Subcutaneous adipose tissue (tissue), 4 donors: Measurements from ENCODE around the gene RFX2. TPM values are rescaled to one million over a fixed set of nuclear protein-coding genes. Genes with fewer than 3 reads are reported as not detected.

ENCODE experiments used
- total RNA-seq, 4 donors: library from RNA; depleted of rRNA; stranded (reverse); fragments of >200 nt; gene quantifications; one replicate each; pipeline ENCODE4 v1.1.0, GENCODE V29; 2016
- TF ChIP-seq, protein P1 (sequence below): fragments of 450-650 bp; IDR thresholded peaks from one replicate; pipeline ENCODE4 v1.5.1; 2016; ENCODE audit warnings: low read depth, mild to moderate bottlenecking, control low read depth, antibody characterized with exemption, moderate library complexity

The RFX2 gene
- total RNA-seq, 4 donors from 2014 or later = 2.9 to 8.9 (median 7.2) TPM

DNA sequence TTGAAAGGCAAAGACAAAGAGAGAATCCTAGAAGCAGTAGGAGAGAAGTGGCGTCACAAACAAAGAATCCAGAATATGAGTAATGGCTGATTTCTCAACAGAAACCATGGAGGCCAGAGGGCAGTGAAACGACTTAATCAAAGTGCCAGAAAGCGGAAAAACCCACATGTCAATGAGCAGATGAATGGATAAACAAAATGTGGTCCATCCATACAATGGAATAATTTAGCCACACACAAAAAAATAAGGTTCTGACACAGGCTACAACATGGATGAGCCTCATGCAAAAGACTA lies 80.1 kb downstream of the RFX2 start:
- TF ChIP-seq, protein P1, sequence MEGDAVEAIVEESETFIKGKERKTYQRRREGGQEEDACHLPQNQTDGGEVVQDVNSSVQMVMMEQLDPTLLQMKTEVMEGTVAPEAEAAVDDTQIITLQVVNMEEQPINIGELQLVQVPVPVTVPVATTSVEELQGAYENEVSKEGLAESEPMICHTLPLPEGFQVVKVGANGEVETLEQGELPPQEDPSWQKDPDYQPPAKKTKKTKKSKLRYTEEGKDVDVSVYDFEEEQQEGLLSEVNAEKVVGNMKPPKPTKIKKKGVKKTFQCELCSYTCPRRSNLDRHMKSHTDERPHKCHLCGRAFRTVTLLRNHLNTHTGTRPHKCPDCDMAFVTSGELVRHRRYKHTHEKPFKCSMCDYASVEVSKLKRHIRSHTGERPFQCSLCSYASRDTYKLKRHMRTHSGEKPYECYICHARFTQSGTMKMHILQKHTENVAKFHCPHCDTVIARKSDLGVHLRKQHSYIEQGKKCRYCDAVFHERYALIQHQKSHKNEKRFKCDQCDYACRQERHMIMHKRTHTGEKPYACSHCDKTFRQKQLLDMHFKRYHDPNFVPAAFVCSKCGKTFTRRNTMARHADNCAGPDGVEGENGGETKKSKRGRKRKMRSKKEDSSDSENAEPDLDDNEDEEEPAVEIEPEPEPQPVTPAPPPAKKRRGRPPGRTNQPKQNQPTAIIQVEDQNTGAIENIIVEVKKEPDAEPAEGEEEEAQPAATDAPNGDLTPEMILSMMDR = no peak

DNA sequence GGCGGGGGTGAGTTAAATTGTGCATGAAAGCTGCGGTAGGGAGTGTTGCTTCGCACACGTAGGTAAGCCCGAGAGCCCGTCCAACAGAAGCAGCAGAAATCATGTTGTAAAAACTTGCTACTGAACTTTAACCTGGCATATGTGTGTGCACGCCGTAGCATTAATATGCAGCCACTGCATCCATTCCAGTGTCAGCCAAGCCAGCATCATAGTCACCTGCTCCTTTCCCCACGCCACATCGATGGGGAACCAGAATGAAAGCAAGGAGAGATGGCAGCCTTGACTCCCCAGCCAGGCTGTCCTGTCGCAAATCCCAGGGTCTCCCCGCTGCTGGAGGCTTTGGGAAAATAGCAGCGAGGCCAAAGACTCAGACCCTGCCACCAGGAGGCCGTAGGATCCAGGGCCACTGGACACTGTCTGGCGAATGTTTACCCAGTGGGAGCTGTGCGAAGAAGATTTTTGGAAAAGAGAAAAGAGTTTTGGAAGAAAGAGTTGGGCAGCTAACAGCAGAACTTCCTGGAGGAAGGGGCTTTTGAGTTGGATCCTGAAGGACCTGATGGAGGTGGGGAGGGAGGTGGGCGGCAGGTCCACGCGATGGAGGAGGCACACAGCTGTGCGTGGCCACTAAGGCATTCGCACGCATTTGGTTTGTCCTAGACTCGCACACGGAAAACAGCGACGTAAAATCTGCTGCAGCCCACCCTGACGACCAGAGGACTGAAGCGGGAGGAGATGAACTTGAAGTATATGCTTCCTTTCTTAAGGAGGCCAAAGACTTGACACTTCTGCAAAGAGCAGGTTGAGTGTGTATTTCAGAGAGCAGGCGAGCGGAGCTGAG lies 83.7 kb downstream of the RFX2 start:
- TF ChIP-seq, protein P1 = no peak

DNA sequence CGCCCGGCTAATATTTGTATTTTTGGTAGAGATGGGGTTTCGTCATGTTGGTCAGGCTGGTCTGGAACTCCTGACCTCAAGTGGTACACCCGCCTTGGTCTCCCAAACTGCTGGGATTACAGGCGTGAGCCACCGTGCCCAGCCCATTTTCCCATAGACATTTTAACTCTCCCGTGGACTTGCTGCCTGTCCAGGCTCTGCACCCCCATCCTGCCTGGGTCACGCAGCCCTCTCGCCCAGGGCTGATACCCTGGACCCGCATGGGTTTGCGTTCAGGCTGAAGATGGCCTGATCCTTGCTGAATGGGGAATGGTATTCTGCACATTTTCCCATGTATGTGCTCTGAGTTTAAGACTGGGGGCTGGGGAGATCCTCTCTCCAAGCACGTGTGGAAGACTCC lies 86.4 kb downstream of the RFX2 start:
- TF ChIP-seq, protein P1 = no peak

DNA sequence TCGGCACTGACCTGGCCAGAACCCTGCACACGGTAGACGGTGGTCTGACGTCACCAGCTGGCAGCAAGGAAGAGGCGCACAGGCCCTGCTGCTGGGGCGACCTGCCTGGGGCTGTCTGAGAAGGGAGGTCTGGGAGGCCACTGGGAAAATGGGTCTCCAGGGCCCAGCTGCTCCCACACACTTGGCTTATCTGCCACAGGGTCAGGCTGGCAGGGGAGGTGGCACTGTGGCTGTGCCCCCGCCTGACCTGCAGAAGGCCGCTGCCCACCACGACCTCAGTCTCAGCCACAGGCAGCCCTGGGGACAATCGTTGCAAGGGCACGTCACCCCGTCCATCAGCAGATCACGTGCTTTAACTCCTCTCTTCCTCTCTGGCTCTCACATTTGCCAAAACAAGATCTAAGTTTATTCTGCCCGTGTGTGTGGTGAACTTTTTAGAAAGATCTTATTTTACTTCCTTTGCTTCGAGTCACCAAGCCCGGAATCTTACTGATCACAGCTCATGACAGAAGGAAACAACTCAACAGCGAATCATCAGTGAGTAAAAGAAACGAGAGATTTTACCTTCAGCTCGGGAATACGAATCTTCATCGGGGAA lies 87.1 kb downstream of the RFX2 start:
- TF ChIP-seq, protein P1 = no peak

DNA sequence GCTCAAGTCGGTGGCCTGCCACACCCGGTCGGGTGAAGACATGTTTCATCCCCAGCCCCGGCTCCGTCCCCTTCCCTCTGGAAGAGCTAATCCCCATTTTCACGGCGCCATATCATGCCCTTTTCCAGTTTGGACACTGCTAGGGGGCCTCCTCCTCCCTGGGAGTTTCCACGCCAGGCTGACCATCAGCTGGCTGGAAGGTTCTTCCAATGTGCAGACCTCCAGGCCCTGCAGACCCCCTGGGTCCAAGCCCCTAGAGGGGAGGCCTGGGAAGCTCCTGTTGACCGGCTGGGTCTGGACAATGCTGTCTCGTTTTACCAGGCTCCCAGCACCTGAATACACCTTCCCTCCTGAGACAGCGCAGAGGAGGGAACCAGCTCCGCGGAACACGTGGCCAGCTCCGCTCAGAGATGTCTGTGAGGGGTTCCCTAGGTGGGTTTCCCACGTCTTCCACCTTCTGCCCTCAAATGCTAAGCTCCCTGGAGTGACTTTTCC lies 87.7 kb downstream of the RFX2 start:
- TF ChIP-seq, protein P1 = no peak

DNA sequence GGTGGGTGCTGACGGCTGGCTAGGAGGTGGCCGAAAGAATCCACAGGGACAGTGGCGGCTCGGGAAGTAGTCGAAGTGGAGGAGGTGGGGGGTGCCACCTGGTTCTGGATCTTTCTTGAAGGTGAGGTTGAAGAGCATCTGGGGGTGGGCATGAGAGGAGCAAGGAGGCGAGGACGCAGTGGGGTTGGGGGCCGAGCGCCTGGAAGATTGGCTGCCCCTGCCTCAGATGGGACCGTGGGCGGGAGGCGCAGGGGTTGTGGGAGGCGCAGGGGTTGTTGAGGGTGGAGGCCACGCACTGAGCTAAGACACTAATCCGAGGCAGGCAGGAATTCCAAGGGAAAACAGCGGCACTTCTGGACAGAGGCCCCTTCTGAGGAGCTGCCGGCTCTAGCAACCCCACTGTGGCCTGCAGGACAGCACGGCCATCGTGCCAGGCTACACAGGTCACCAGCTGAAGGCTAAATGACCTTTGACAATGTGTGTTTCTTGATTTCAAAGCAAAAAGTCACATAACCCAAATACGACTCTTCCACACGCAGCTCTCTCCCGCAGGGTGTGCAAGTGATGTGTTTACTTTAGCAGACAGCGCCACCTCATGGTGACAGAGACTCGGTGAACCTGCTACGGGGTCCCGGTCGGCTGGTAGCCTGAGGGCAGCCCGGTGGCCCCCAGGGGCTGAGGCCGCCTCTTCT lies 88.3 kb downstream of the RFX2 start:
- TF ChIP-seq, protein P1 = no peak
